ENCODE results near the gene LYAR. TPM values are rescaled to one million over a fixed set of nuclear protein-coding genes. Genes with fewer than 3 reads are reported as not detected.

Gene LYAR
- total RNA-seq, 4 donors from 2014 or later: 12.2 to 18.4 (median 13.3) TPM

DNA sequence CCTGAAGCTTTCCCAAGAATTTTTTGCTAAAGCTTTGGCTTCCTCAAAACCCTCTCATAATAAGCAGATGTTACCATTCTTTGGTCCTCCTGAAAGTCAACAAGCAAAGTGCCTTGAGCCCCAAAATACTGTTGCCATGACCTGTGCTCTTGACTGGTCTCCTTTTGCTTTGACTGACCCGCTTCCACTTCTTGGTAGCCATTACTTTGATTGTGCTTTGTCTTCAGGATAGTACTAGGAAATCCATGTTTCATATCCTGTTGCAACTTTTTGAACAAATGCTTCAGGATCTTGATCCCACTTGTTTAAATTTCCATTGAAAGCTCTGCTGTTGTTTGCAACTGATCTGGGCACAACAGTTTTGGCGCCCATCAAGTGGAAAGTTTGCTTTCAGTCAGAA lies 56.3 kb downstream of the LYAR start:
- TF ChIP-seq POLR2A (IDR thresholded peaks at IDR 0.05; ENCODE audit: low read depth): no peak
- TF ChIP-seq CTCF (IDR thresholded peaks at IDR 0.05): no peak
- TF ChIP-seq POLR2AphosphoS5 (IDR thresholded peaks at IDR 0.05): no peak
- no peak for TF ChIP-seq EP300 (IDR thresholded peaks at IDR 0.05)
- intact Hi-C loops (cut with DNase I): no loop called here

DNA sequence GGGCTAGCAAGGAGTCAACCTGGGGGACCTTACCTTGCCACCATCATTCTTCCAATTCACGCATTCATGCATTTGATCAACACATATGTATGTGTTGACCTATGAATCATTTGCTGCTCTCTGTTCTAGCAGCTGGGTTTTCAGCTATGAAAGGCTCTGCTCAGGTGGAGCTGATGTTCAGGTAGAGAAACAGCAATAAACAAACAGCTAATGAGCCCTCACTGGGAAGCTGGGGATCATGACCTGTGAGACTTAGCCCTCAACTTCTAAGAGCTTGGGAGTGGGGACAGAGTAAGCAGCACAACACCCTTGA lies 61.6 kb downstream of the LYAR start:
- TF ChIP-seq POLR2AphosphoS5 (IDR thresholded peaks at IDR 0.05) (no peak), CTCF (IDR thresholded peaks at IDR 0.05) (no peak), POLR2A (IDR thresholded peaks at IDR 0.05; ENCODE audit: low read depth) (no peak), EP300 (IDR thresholded peaks at IDR 0.05) (no peak)
- H3K36me3 ChIP-seq: no peaks in the 10 kb centered on the region
- no peak overlapping the region for H3K27ac ChIP-seq (replicated peaks in 1 of 4)
- DNase-seq (ENCODE audit: extremely low spot score): no peak
- intact Hi-C loops (cut with DNase I): no loop called here
- H3K4me1 ChIP-seq: peaks cover 0 to 19% (median 2%) of the 10 kb centered on the region in 4 donors
- peaks cover 0 to 63% (median 23%) of the 10 kb centered on the region in 4 donors for H3K27me3 ChIP-seq
- H3K4me3 ChIP-seq: no peak overlapping the region
- 89% methylated on average over 1 of the region's 1 CpG for WGBS
- peaks cover 0 to 3% (median 1%) of the 10 kb centered on the region in 4 donors for H3K9me3 ChIP-seq

More for the DNA sequence above, 56.3 kb downstream of the LYAR start:
- H3K27me3 ChIP-seq: peaks cover 0 to 10% (median 0%) of the 10 kb centered on the region in 4 donors
- H3K9me3 ChIP-seq: peaks cover 0 to 7% (median 3%) of the 10 kb centered on the region in 4 donors
- no peak for DNase-seq (ENCODE audit: extremely low spot score)
- no peaks in the 10 kb centered on the region for H3K4me1 ChIP-seq
- peaks cover 3 to 37% (median 25%) of the 10 kb centered on the region in 4 donors for H3K36me3 ChIP-seq
- 95% methylated on average over 2 of the region's 2 CpGs for WGBS
- no peak overlapping the region for H3K4me3 ChIP-seq
- no peak overlapping the region for H3K27ac ChIP-seq (replicated peaks in 1 of 4)

DNA sequence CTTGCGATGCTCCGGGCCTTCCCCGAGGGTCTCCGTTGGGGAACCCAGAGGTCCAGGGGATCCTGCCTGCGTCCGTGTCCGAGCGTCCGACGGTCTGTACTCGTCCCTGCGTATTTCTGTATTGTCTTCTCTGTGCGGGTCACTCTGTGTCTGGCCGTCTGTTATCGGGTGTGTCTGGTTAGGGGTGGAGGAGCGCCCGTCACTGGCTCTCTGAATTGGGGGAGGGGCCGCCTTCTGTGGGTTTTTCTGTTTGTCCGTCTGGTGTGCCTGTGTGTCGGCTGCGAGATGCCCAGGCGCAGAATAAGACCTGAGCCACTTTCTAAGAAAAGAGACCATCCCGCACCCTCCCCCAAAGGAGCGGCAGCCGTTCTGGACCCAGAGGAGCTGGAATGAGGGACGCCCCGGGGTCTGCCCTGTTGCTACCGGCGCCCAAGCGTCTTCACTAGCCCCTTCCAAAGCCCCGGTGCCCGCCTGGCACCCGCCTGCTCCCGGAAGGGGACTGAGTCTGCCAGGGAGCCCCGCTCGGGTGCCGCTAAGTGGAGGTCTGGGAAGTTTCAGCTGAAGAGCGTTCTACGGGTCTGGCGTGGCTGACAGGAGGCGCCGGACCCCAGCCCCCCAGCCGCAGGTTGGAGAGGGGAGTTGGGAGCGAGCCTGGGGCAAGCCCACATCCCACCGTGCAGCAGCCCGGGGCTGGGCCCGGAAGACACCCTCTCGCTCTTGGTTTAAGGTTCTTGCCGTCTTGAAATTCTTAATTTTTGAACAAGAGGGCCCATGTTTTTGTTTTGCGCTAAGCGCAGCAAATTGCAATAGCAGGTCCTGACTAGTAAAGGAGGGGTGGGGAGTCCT lies 62.2 kb downstream of the LYAR start:
- intact Hi-C loops (cut with DNase I): no loop called here

DNA sequence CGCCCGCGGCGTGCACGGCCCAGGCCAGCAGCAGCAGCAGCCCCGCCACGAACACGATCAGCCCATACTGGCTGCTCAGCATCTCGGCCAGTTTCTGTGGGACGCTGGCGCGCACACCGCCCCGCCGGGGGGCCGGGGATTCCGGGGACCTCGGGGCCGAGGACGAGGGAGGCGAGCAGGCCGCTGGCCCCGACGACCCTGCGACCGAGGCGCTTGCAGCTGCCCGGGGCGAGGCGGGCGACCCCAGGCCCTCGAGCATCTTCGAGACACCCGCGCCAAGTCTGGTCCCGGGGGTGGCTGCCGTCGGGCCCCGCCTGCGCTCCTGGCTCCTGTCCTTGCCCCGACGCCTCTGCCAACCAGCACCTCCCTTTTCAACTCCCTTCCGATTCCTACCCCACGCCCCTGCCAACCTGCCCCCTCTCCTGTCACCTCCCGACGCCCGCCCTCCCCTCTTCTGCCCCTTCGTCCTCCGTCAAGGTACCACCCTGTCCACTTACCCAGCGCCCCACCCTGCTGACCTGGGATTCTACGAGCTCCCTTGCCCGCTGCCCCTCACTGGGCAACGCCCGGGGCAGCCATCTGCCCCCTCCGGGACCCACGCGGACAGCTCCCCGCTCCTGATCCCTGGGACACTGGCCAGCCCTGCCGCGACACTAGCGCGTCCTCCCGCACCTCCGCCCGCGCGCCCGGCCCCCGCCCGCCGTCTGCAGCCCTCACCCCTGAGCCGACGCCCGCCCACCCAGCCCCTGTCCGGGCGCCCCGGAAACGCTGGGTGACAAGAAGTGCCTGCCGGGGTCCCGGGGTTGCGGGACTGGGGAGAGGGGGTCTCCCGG lies 63.1 kb downstream of the LYAR start, which contains the start of gene OTOP1:
OTOP1 (minus strand) TSS at position 324 of the 833 bp plus-strand sequence; CDS start at position 259, 65 bp downstream.
- peaks cover 0 to 19% (median 2%) of the 10 kb centered on the region in 4 donors for H3K4me1 ChIP-seq
- TF ChIP-seq POLR2AphosphoS5 (IDR thresholded peaks at IDR 0.05) (no peak), CTCF (IDR thresholded peaks at IDR 0.05) (no peak), POLR2A (IDR thresholded peaks at IDR 0.05; ENCODE audit: low read depth) (no peak), EP300 (IDR thresholded peaks at IDR 0.05) (no peak)
- WGBS: 13% methylated on average over 17 of the region's 82 CpGs
- peaks cover 0 to 78% (median 23%) of the 10 kb centered on the region in 4 donors for H3K27me3 ChIP-seq
- no peak within 1 kb of the TSS for H3K4me3 ChIP-seq
- H3K27ac ChIP-seq (replicated peaks in 1 of 4): no peak within 1 kb of the TSS
- no peak for DNase-seq (ENCODE audit: extremely low spot score)
- no peaks in the 10 kb centered on the region for H3K9me3 ChIP-seq
- intact Hi-C loops (cut with DNase I): no loop called here
- no peaks in the 10 kb centered on the region for H3K36me3 ChIP-seq

More for the DNA sequence above, 62.2 kb downstream of the LYAR start:
- no peak for TF ChIP-seq CTCF (IDR thresholded peaks at IDR 0.05)
- no peak for TF ChIP-seq POLR2A (IDR thresholded peaks at IDR 0.05; ENCODE audit: low read depth)
- TF ChIP-seq EP300 (IDR thresholded peaks at IDR 0.05): no peak
- TF ChIP-seq POLR2AphosphoS5 (IDR thresholded peaks at IDR 0.05): no peak
- DNase-seq (ENCODE audit: extremely low spot score): no peak
- Histone ChIP-seq H3K36me3 (no peaks in the 10 kb centered on the region), H3K4me1 (peaks cover 0 to 19% (median 2%) of the 10 kb centered on the region in 4 donors), H3K4me3 (no peak overlapping the region), H3K27me3 (peaks cover 0 to 69% (median 23%) of the 10 kb centered on the region in 4 donors), H3K27ac (replicated peaks in 1 of 4) (no peak overlapping the region), H3K9me3 (no peaks in the 10 kb centered on the region)
- 7% methylated on average over 19 of the region's 51 CpGs for WGBS

Data from esophagus muscularis mucosa (tissue), 4 donors.